Measurements from ENCODE around the gene GFOD1.
"Not testable (repeated sequence)": the region's sequence is repeated elsewhere in the genome, so short reads cannot be mapped to it uniquely, and the experiment has no call there.

GFOD1 gene

DNA sequence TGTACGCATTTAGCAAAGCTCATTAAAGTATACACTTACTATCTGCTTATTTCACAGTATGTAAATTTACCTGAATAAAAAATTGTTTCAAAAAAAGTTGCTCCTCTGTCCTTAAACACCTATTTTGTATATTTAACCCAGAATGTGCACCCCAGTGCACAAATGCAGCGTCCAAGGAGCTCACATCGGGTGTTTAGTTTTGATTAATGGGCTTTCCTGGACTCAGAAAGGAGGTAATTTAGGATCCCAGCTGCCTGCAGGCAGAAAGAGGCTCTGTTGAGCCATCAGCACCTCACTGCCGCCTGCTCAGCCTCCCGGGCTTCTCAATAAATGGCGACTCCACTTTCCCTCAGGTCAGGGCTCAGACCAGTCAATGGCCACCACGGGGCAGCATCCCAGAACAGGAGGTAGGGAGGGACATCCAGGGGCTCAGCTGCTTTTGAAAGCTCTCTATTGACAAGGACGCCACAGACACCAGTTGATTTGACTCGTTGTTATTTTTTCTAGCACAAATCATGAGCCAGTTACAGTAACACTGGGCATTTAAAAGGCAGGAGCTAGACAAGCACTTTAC lies 88.9 kb downstream of the GFOD1 start:
- no peak for DNase-seq

- no peak for DNase-seq
Measured at GRCh38 chr6:13398069-13398381, 89.4 kb downstream of the GFOD1 start.

DNA sequence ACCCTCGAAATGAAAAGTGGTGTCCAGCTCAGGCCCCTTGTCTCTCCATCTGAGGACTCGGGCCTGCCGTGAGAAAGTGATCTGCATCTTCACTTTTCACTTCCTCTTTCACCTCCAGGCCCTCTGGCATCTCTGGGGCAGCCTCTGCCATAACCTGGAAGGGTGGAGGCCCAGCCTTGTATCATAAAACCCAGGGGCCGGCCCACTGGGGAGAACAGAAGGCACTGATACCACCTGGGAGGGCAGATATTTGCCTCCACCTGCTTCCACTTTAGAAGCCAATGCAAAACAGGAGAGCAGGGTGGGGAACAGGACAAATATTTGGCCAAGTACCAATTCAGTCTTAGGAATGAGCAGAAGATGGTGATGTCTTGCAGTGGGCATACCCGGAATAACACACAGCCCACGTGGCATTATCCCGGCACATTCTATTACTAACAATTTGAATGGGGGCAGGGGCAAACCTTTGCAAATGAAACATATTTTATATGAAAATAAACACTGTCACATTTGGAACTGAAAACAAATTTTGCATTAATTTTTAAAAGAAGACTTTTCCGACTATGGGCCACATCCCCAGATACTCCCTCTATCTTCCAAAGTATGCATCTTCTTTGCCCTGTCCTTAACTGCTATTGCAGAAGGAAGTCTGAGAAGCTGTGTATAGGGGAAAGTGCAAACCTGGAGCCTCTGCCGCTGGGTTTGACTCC lies 89.9 kb downstream of the GFOD1 start:
- DNase-seq, result peak; percentile 77

DNA sequence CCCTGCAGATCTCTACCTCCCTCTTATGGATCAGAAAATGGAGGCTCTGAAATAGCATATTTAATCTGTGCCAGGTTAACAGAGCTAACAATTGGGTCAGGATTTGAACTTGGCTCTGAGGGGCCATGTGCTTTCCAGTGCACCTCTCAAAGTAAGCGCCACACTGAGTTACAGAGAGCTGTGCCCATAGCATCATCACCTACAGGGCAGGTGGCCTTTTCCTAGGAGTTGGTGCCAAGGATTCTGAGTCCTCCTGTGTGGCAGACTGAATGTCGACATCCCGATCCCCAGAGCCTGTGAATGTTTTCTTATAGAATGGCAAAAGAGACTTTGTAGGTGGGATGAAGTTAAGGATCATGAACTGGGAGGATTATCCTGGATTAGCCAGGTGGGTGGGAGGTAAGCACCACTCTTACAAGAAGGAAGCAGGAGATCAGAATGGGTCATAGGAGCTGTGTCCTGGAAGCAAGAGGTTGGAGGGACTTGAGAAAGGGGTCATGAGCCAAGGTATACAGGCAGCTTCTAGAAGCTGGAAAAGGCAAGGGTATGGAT lies 91.1 kb downstream of the GFOD1 start:
- DNase-seq, result no peak

DNA sequence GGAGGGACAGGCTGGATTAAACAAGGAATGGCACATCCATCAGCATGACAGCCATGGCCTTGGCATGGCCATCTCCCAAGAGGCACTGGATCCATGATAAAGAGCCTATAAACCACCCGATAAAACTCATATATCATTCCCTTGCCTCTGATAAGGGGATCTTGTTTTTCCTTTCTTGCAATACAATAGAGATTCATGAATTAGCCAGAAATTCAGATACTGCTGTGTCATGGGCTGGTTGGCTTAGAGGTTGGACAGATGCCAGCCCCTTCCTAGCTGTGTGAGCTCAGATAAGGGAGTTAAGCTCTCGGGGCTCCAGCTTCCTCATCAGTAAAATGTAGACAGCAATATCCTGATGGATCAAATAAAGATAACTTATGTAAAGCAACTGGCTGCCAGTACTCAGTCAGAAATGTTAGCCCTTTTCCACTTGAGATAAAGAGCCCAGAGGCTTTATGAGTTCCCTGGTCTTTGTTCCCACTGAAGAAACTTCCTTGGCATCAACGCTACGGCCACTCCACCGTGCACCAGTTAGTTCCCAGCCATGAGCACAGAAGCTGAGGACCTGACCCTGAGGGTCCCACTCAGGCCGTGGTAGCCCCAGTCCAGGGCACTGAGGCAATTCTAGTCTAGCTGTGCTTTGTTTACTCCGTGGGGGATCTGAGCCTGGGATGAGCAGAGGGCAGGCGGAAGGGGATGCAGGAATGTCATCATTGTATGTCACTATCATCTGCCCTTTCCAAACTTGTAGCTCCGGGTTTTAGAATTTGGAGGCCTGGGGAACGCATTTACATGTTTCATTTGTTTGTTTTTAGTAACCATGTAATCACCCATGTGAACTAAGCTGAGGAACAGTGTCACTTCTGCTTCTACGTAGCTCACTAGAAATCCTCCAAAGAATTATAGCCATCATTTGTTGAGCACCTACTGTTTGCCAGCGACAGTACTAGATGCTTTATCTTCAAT lies 91.8 kb downstream of the GFOD1 start:
- peak; percentile 100 for DNase-seq

- DNase-seq, result no peak
Measured at GRCh38 chr6:13392462-13392861, 94.9 kb downstream of the GFOD1 start.

DNA sequence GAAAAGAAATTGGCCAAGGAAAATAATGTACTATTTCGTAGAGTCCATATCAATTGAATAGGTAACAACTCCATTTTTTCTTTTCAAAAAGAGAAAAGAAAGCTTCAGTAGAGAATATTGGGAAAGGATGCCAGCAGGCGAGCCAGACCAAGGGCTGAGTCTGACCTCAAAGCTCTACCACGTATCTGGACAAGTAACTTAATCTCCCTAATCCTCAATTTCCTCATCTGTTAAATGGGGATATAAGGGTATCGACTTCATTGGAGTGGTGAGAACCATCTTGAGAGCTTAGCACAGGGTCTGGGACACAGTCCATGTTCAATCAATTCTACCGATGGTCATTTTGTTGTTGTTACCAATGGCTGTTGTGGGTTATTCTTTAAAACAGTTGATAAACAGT lies 95.9 kb downstream of the GFOD1 start:
- no peak for DNase-seq

GRCh38 chr6:13390658-13391057 lies 96.7 kb downstream of the GFOD1 start:
- no peak for DNase-seq

GRCh38 chr6:13389237-13389636 lies 98.2 kb downstream of the GFOD1 start:
- not testable (repeated sequence) for DNase-seq

GRCh38 chr6:13388769-13389168 lies 98.6 kb downstream of the GFOD1 start:
- DNase-seq, result not testable (repeated sequence)

DNA sequence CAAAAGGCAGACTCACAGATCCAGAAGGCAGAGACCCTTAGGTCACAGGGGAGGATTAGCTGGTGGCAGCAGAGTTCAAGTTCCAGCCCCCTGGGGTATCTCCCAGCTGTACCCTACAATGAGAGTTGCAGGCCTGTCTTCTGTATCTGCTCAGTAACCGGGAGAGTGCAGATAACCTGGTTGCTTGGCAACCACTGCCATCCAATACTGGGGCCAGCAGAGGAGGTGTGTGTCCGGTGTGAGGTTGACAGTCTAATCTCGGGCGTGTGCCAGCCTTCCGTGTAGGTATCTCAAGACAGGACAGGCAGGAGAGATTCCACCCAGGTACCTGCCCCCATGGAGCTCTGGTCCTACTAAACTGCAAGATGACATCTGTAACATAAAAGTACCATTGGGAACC lies 102.4 kb downstream of the GFOD1 start:
- peak; percentile 47 for DNase-seq

DNA sequence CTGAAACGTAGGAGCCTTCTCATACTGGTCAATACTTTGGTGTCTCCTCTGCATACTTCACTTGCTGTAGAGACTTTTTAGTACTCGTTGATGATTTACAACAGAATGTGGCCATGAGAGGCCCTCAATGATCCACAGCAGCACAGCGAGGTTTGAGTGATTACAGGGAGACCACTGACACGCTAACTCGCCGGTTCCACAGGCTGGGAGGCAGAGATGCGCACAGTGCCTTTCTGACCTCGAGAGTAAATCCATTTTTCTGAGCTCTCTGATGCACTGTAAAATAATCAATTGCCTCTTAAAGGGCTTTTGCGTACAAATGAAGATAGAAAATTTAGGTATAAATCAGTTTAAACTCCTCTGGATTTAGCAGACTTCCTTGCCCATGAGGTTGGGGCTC lies 102.9 kb downstream of the GFOD1 start:
- no peak for DNase-seq

DNA sequence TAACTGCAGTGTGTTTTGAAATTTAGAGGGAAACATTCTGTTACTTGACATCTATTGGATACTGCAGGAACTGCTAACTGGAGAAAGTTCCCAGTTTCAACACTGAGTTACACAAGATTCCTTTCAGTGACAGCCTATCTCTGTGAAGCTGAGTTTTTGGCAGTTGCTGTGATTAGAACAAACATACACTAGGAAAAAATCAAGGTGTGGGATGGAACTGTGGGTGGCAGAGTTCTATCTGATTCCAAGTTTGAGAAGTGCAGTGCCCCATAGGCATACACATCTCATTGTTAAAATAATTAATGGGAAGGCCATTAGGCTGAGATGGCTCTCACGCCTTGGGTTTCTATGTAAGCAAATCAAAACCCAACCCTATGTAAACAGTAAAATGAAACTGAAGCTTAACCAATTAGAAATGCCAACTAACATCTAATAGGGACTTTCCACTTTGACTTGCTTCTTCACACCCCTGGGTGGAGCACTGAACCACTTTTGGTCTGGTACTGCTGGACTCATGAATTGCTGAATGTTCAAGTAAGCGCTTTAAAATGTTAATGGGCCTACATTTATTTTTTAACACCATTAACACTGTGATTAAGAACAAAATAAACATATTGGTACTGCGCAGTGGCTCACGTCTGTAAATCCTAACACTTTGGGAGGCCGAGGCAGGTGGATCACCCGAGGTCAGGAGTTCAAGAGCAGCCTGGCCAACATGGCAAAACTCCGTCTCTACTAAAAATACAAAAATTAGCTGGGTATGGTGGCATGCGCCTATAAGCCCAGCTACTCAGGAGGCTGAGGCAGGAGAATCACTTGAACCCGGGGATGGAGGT lies 103.9 kb downstream of the GFOD1 start:
- peak; percentile 51 for DNase-seq

GRCh38 chr6:13380761-13381160 lies 106.6 kb downstream of the GFOD1 start:
- peak; percentile 52 for DNase-seq

- peak; percentile 53 for DNase-seq
Measured at GRCh38 chr6:13378669-13379590, 108.5 kb downstream of the GFOD1 start.

DNA sequence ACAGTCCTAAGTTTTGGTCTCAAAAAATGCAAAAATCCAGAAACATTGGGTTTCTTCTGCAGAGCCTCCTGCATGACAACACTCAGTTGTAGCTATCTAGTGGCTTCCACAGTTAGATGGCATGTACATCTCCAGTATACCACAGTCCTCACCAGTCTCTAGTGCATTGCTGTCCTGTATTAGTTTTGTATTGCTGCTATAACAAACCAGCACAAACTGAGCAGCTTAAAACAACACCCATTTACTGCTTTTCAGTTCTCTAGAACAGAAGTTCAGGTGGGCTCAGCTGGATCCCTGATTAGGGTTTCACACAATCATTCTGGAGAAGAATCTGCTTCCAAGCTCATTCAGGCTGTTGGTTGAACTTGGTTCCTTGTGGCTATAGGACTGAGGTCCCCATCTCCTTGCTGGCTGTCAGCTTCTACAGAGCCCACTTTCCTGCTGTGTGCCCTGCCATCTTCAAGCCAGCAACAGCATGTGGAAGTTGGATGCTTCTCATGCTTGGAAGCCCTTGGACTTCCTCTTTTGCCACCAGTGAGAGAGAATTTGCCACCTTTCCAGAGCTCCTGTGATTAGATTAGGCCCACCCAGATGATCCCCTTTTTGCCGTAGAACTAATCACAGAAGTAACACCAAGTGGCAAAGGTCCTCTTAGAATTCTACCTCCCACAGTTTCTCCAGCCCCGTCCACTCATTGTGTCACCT lies 110.2 kb downstream of the GFOD1 start:
- no peak for DNase-seq

DNA sequence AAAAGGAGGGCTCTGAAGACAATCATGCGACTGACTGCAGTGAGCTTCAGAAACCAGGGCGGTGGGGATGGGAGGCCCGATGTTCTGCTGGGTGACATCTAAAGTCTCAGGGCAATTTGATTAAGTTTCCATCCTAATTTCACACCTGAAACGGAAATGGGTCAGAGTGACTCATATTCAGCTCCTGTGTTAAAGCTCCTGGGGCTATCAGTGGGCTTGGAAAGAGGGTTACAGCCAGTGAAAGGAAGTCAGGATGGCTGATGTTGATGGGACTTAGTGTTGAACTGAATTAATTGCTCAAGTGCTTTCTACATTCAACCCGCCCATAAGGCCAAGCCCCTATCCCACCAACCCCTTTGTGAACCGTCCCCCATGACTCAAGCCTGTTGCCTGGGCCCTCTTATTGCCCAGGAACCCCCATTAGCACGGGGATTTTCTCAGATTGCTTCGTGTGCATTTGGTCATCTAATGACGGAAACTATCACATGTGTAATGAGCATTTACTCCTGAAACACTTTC lies 112.0 kb downstream of the GFOD1 start:
- no peak for DNase-seq

DNA sequence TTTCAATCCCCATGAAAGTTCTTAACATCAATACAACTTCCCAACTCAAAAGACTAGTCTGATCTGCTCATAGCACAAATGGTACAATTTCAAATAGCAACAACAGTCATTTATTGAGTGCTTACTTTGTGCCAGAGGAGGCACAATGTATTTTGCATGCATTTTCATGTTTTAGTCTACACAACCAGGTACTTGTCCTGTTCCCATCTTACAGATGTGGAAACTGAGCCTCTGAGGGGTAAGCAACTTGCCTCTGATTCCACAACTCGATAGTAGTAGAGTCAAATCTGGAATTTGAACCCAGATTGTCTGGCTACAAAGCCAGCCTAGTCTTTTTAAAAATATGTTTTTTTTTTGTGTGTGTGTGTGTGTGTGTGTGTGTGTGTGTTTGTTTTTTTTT lies 113.5 kb downstream of the GFOD1 start:
- no peak for DNase-seq

DNA sequence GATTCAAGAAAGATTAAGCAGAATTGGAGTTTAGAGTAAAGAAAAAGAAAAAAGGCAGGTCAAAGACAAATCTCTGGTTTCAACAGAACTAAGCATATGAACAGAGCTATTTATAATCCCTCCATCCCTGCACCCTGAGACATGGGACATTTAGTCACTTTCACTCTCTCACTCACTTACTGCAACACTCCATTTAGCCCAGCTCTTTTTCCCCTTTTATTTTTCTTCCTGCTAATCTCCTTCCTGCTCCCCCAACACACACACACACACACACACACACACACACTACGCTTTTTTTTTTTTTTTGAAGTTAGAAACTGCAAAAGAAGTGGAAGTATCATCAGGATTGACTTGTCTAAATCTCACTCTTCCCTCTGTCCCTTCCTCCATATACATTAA lies 113.9 kb downstream of the GFOD1 start:
- DNase-seq, result no peak

DNA sequence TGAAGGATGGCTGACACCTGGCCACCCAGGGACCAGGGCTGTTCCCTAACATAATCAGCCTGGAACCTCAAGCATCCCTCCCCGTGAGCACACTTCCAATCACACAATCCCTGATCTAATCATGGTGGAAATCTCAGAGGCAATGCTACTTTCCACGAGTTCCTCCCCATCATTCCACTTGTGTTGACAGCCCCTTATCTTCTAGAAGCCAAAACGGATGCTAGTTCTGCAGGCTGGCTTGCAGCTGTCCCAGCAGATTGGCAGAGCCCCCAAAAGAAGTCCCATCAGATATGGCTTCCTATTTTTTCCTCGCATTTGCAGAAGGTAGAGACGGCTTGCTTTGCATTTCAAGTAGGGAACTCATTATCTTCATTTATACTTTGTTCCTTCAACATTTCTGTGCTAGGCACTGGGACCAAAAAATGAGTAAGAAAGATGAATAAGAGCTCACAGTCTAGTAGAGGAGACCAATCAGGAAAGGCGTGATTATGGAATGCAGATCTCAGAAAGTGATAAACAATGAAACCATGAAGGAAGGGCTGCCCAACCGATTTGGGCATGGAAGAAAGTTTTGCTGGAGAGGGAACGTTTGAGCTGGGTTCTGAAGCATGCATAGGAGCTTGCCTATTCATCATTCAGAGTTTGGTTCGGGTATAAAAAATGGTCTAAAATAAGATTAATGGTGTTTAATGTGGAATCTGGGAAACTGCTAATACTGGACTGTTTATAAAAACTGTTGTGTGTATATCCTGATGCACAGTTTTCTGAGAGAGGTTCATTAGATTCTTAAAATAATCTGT lies 114.5 kb downstream of the GFOD1 start:
- no peak for DNase-seq

All from hematopoietic multipotent progenitor cell treated with erythropoietin and hydrocortisone succinate and interleukin-3 and kit ligand, for 8 days (in vitro differentiated cells).